Panc1 (cell line): ENCODE measurements around the gene ARHGEF38.

Source experiments
- CTCF ChIP-seq: fragments of 450-650 bp; IDR thresholded peaks from 2 replicates; pipeline ENCODE4 v1.5.1; 2017; ENCODE audit warnings: mild to moderate bottlenecking
- REST ChIP-seq, 2 experiments: IDR thresholded peaks; 2 replicates each; pipeline ENCODE4 v1.6.1; 2011 to 2012; ENCODE audit warnings: low read depth in 2 of 2, control low read depth in 1 of 2, low read length in 1 of 2, mild to moderate bottlenecking in 1 of 2, moderate library complexity in 1 of 2; ENCODE audit not compliant: insufficient read depth in 1 of 2
- TCF7L2 ChIP-seq: IDR thresholded peaks from 2 replicates; pipeline ENCODE4 v1.6.1; 2011; ENCODE audit warnings: mild to moderate bottlenecking, low read depth, low read length, inconsistent platforms

GRCh38 chr4:105651884-105652283 lies 99.5 kb downstream of the ARHGEF38 start:
- TF ChIP-seq CTCF = no peak
- no peak for TF ChIP-seq TCF7L2
- TF ChIP-seq REST (IDR thresholded peaks at IDR 0.05; ENCODE audit: insufficient read depth in 1 of 2, low read depth in 2 of 2, low read length in 1 of 2) = no peak
